Gastrocnemius medialis (tissue), 4 donors: Measurements from ENCODE around the gene LMNTD1.
"Not testable (repeated sequence)": the region's sequence is repeated elsewhere in the genome, so short reads cannot be mapped to it uniquely, and the experiment has no call there.

ENCODE experiments used
- CTCF ChIP-seq, 5 experiments: fragments of 450-650 bp in 3 of 5; fragments of 200-600 bp in 2 of 5; sonication (generic) in 2 of 5; IDR thresholded peaks in 4 of 5; conservative IDR thresholded peaks in 1 of 5; 1 replicate in 4 of 5; 2 replicates in 1 of 5; pipeline ENCODE4 v1.5.1; 2016 to 2019; ENCODE audit warnings: antibody characterized with exemption in 5 of 5, mild to moderate bottlenecking in 3 of 5, moderate library complexity in 3 of 5
- POLR2A ChIP-seq, 2 donors: fragments of 450-650 bp; IDR thresholded peaks; one replicate each; pipeline ENCODE4 v1.6.1; 2017; ENCODE audit warnings: antibody characterized with exemption in 2 of 2, mild to moderate bottlenecking in 2 of 2, moderate library complexity in 2 of 2

GRCh38 chr12:25426821-25427220, 126.3 kb downstream of the LMNTD1 start:
- TF ChIP-seq POLR2A (IDR thresholded peaks at IDR 0.05); CTCF (IDR thresholded peaks at IDR 0.05 in 4 of 5, conservative IDR thresholded peaks at IDR 0.05 in 1 of 5): not testable (repeated sequence)
